ENCODE data around the gene LHX3. TPM values are rescaled to one million over a fixed set of nuclear protein-coding genes. Genes with fewer than 3 reads are reported as not detected.

The LHX3 gene
- total RNA-seq, 2 experiments from 2014 or later, result 0.11 to 0.16 TPM

- Mint-ChIP-seq H3K27ac (no peak overlapping the region), H3K27me3 (no peaks in the 10 kb centered on the region), H3K9me3 (no peaks in the 10 kb centered on the region), H3K4me3 (no peak overlapping the region), H3K4me1 (ENCODE audit: low read depth) (no peaks in the 10 kb centered on the region), H3K36me3 (ENCODE audit: low read depth) (no peaks in the 10 kb centered on the region)
- Histone ChIP-seq H3K4me3 (ENCODE audit: low read length) (no peak overlapping the region), H3K9me3 (ENCODE audit: control insufficient read depth in 1 of 2, insufficient read depth in 1 of 2, low read length in 2 of 2) (peaks cover 0 to 2% of the 10 kb centered on the region in 2 experiments), H3K36me3 (ENCODE audit: insufficient read depth, low read length) (no peaks in the 10 kb centered on the region), H3K27ac (ENCODE audit: low read depth in 1 of 2, low read length in 2 of 2) (no peak overlapping the region), H3K27me3 (ENCODE audit: control insufficient read depth in 1 of 2, insufficient read depth in 2 of 2, low read length in 2 of 2) (peaks cover 0 to 4% of the 10 kb centered on the region in 2 experiments), H3K4me1 (ENCODE audit: insufficient read depth, low read length) (no peaks in the 10 kb centered on the region)
- DNase-seq (no peak), ATAC-seq (ENCODE audit: poor library complexity) (no peak)
- CTCF ChIA-PET, result no interaction called here
- intact Hi-C loops (cut with DNase I, micrococcal nuclease), result no loop called here
- POLR2A ChIA-PET, result no interaction called here
- TF ChIP-seq CTCF (IDR thresholded peaks at IDR 0.05), result no peak
Observed at GRCh38 chr9:136159851-136160250, 45.1 kb downstream of the LHX3 start.

- ChIA-PET POLR2A (no interaction called here), CTCF (no interaction called here)
- TF ChIP-seq CTCF (IDR thresholded peaks at IDR 0.05), result no peak
- no peak overlapping the region for H3K4me3 ChIP-seq (ENCODE audit: low read length)
- no peak for DNase-seq
- H3K4me1 Mint-ChIP-seq (ENCODE audit: low read depth), result no peaks in the 10 kb centered on the region
- H3K36me3 ChIP-seq (ENCODE audit: insufficient read depth, low read length), result no peaks in the 10 kb centered on the region
- H3K36me3 Mint-ChIP-seq (ENCODE audit: low read depth), result no peaks in the 10 kb centered on the region
- ATAC-seq (ENCODE audit: poor library complexity), result no peak
- no peak overlapping the region for H3K27ac Mint-ChIP-seq
- H3K27me3 ChIP-seq (ENCODE audit: control insufficient read depth in 1 of 2, insufficient read depth in 2 of 2, low read length in 2 of 2), result peaks cover 0 to 6% of the 10 kb centered on the region in 2 experiments
- no peak overlapping the region for H3K27ac ChIP-seq (ENCODE audit: low read depth in 1 of 2, low read length in 2 of 2)
- no peaks in the 10 kb centered on the region for H3K9me3 Mint-ChIP-seq
- H3K4me3 Mint-ChIP-seq, result no peak overlapping the region
- H3K27me3 Mint-ChIP-seq, result no peaks in the 10 kb centered on the region
- intact Hi-C loops (cut with DNase I, micrococcal nuclease), result no loop called here
- H3K9me3 ChIP-seq (ENCODE audit: control insufficient read depth in 1 of 2, insufficient read depth in 1 of 2, low read length in 2 of 2), result peaks cover 0 to 5% of the 10 kb centered on the region in 2 experiments
- H3K4me1 ChIP-seq (ENCODE audit: insufficient read depth, low read length), result no peaks in the 10 kb centered on the region
Observed at GRCh38 chr9:136157477-136158265, 47.3 kb downstream of the LHX3 start.

GRCh38 chr9:136156209-136157120, 48.5 kb downstream of the LHX3 start:
- no peak for TF ChIP-seq CTCF (IDR thresholded peaks at IDR 0.05)
- Histone ChIP-seq H3K9me3 (ENCODE audit: control insufficient read depth in 1 of 2, insufficient read depth in 1 of 2, low read length in 2 of 2) (peaks cover 0 to 10% of the 10 kb centered on the region in 2 experiments), H3K27me3 (ENCODE audit: control insufficient read depth in 1 of 2, insufficient read depth in 2 of 2, low read length in 2 of 2) (peaks cover 0 to 6% of the 10 kb centered on the region in 2 experiments), H3K36me3 (ENCODE audit: insufficient read depth, low read length) (no peaks in the 10 kb centered on the region), H3K4me3 (ENCODE audit: low read length) (no peak overlapping the region), H3K27ac (ENCODE audit: low read depth in 1 of 2, low read length in 2 of 2) (no peak overlapping the region), H3K4me1 (ENCODE audit: insufficient read depth, low read length) (no peaks in the 10 kb centered on the region)
- ATAC-seq (ENCODE audit: poor library complexity) (no peak), DNase-seq (no peak)
- no peaks in the 10 kb centered on the region for H3K36me3 Mint-ChIP-seq (ENCODE audit: low read depth)
- intact Hi-C loops (cut with DNase I, micrococcal nuclease), result no loop called here
- POLR2A ChIA-PET, result no interaction called here
- H3K27me3 Mint-ChIP-seq, result no peaks in the 10 kb centered on the region
- no peak overlapping the region for H3K27ac Mint-ChIP-seq
- no peak overlapping the region for H3K4me3 Mint-ChIP-seq
- H3K4me1 Mint-ChIP-seq (ENCODE audit: low read depth), result no peaks in the 10 kb centered on the region
- no peaks in the 10 kb centered on the region for H3K9me3 Mint-ChIP-seq
- CTCF ChIA-PET, result no interaction called here
